ENCODE data around the gene HOXD9. TPM values are rescaled to one million over a fixed set of nuclear protein-coding genes. Genes with fewer than 3 reads are reported as not detected.

HOXD9 gene
- total RNA-seq, 1 experiment from 2014 or later = not detected

DNA sequence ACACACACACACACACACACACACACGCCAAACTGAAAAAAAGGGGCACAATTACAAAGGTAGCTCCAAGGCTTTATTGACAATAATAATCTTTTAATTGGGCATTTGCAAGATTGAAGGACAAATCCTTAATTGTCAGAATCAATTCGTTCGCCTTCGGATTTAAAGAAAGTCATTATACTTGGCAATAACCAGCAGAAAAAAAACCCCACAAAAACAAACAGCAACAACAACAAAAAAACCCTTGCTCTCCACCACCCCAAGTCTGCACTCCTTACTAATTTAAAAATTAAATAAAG is 5.2 kb downstream of the HOXD9 start:
- Mint-ChIP-seq H3K36me3 (ENCODE audit: insufficient read depth in 1 of 3, low read depth in 3 of 3) (no peaks in the 10 kb centered on the region; a peak in 2 of 7 replicates), H3K4me1 (peaks cover 12 to 20% of the 10 kb centered on the region in 2 experiments), H3K9me3 (peaks cover 2 to 17% of the 10 kb centered on the region in 2 experiments; a peak in 4 of 5 replicates), H3K27ac (no peak overlapping the region), H3K4me3 (peak overlapping the region in 1 of 2 experiments; percentile 30; a peak in 1 of 5 replicates), H3K27me3 (ENCODE audit: low read depth) (peaks cover 97% of the 10 kb centered on the region)
- Histone ChIP-seq H3K27me3 (ENCODE audit: insufficient read depth, low read length) (peaks cover 89% of the 10 kb centered on the region), H3K79me2 (ENCODE audit: insufficient read depth, low read length) (no peaks in the 10 kb centered on the region), H2AFZ (ENCODE audit: low read length) (no peak overlapping the region), H4K5ac (ENCODE audit: insufficient read length, low read depth, low read length) (no peak overlapping the region), H3K9ac (ENCODE audit: extremely low read depth, insufficient read length, low read length) (no peak overlapping the region), H3K79me1 (ENCODE audit: insufficient read depth, low read depth, low read length, poor library complexity, severe bottlenecking) (no peaks in the 10 kb centered on the region), H3K23me2 (ENCODE audit: insufficient read length, low read depth, low read length, poor library complexity, severe bottlenecking) (no peaks in the 10 kb centered on the region), H4K91ac (ENCODE audit: insufficient read length, low read depth, low read length) (no peak overlapping the region), H2BK5ac (ENCODE audit: insufficient read length, low read length) (no peak overlapping the region), H3K23ac (ENCODE audit: insufficient read length, low read depth, low read length) (no peak overlapping the region), H3K4ac (ENCODE audit: low read depth, low read length) (no peak overlapping the region), H3K18ac (ENCODE audit: insufficient read length, low read depth, low read length) (no peak overlapping the region), H3K9me3 (ENCODE audit: control insufficient read depth, low read depth, low read length) (no peaks in the 10 kb centered on the region), H3K4me1 (ENCODE audit: insufficient read depth, low read length) (no peaks in the 10 kb centered on the region), H4K20me1 (ENCODE audit: control insufficient read depth, insufficient read depth, insufficient read length) (no peaks in the 10 kb centered on the region), H3K14ac (ENCODE audit: insufficient read depth, low read length) (no peak overlapping the region), H2AK5ac (ENCODE audit: insufficient read length, low read length) (no peak overlapping the region), H2BK15ac (ENCODE audit: low read depth, low read length) (no peak overlapping the region), H3T11ph (ENCODE audit: low read length) (no peak overlapping the region), H3K27ac (ENCODE audit: insufficient read length, low read depth, low read length) (no peak overlapping the region), H3K56ac (ENCODE audit: insufficient read length, low read depth, low read length) (no peak overlapping the region), H4K8ac (replicated peaks; ENCODE audit: insufficient read length, low read depth, low read length) (no peak overlapping the region), H2BK12ac (ENCODE audit: insufficient read length, low read depth, low read length) (no peak overlapping the region), H2BK120ac (ENCODE audit: low read depth, low read length, poor library complexity, severe bottlenecking) (no peak overlapping the region), H3K4me2 (ENCODE audit: insufficient read depth, insufficient read length, low read length) (no peak overlapping the region), H2BK20ac (ENCODE audit: low read depth, low read length, poor library complexity, severe bottlenecking) (no peak overlapping the region)
- no peak for DNase-seq
- TF ChIP-seq, protein P1, sequence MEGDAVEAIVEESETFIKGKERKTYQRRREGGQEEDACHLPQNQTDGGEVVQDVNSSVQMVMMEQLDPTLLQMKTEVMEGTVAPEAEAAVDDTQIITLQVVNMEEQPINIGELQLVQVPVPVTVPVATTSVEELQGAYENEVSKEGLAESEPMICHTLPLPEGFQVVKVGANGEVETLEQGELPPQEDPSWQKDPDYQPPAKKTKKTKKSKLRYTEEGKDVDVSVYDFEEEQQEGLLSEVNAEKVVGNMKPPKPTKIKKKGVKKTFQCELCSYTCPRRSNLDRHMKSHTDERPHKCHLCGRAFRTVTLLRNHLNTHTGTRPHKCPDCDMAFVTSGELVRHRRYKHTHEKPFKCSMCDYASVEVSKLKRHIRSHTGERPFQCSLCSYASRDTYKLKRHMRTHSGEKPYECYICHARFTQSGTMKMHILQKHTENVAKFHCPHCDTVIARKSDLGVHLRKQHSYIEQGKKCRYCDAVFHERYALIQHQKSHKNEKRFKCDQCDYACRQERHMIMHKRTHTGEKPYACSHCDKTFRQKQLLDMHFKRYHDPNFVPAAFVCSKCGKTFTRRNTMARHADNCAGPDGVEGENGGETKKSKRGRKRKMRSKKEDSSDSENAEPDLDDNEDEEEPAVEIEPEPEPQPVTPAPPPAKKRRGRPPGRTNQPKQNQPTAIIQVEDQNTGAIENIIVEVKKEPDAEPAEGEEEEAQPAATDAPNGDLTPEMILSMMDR (conservative IDR thresholded peaks at IDR 0.05) = no peak
- no CpG with 5 or more reads among the region's 4 CpGs for WGBS (ENCODE audit: extremely low coverage, insufficient read length, low lambda C conversion rate)

Measured in H9 (cell line).